H1 (cell line): ENCODE data around the gene HP1BP3. TPM values are rescaled to one million over a fixed set of nuclear protein-coding genes. Genes with fewer than 3 reads are reported as not detected.

ENCODE experiments used
- CTCF ChIA-PET: fragments of 300-600 bp; sonication (Branson Sonifier 250); formaldehyde crosslinking; loops from one replicate; lab custom pipeline; 2021; ENCODE audit not compliant: partially characterized antibody; lab: Charles Lee
- POLR2A ChIA-PET: fragments of 300-600 bp; sonication (Branson Sonifier 250); formaldehyde crosslinking; loops from one replicate; lab custom pipeline; 2021; ENCODE audit warnings: inconsistent platforms; ENCODE audit not compliant: partially characterized antibody; lab: Charles Lee
- DNase-seq, 2 experiments: peaks; one replicate each; pipeline versions ENCODE4 v3.0.0 to v3.0.0-alpha.2; 2010 to 2022; ENCODE audit warnings: low spot score in 2 of 2, low read depth in 1 of 2, mixed read lengths in 1 of 2
- FAIRE-seq: peaks from 2 replicates; lab custom pipeline; 2011; peaks lifted over from hg19 to GRCh38; lab: Jason Lieb, UNC
- H2AFZ ChIP-seq: 2 replicates; pipeline ENCODE4 v1.8.1; 2012; ENCODE audit warnings: low read length, inconsistent platforms
- H2AK5ac ChIP-seq: 2 replicates; pipeline ENCODE4 v1.6.1; 2013; ENCODE audit warnings: low read depth, low read length
- H2BK120ac ChIP-seq: replicated peaks from 2 replicates; pipeline ENCODE3; 2013; ENCODE audit warnings: low read depth, low read length, inconsistent platforms
- H2BK12ac ChIP-seq: 2 replicates; pipeline ENCODE4 v1.6.1; 2013; ENCODE audit warnings: low read depth, low read length
- H2BK15ac ChIP-seq: 2 replicates; pipeline ENCODE4 v1.6.1; 2013; ENCODE audit warnings: low read length
- H2BK20ac ChIP-seq: 2 replicates; pipeline ENCODE4 v1.6.1; 2013; ENCODE audit warnings: low read length
- H2BK5ac ChIP-seq: 2 replicates; pipeline ENCODE4 v1.6.1; 2013; ENCODE audit warnings: low read depth, low read length
- H3K14ac ChIP-seq: 2 replicates; pipeline ENCODE4 v1.6.1; 2013; ENCODE audit warnings: inconsistent platforms; ENCODE audit not compliant: insufficient read length
- H3K18ac ChIP-seq: 2 replicates; pipeline ENCODE4 v1.6.1; 2013; ENCODE audit warnings: low read length; ENCODE audit errors: extremely low read depth
- H3K23ac ChIP-seq: 2 replicates; pipeline ENCODE4 v1.6.1; 2013; ENCODE audit warnings: inconsistent platforms; ENCODE audit not compliant: insufficient read length
- H3K23me2 ChIP-seq: 2 replicates; pipeline ENCODE4 v1.6.1; 2013; ENCODE audit warnings: low read depth, low read length
- H3K27ac ChIP-seq: 2 replicates; pipeline ENCODE4 v1.6.1; 2011; ENCODE audit warnings: low read depth, low read length, inconsistent platforms
- H3K27me3 ChIP-seq, 4 experiments: replicated peaks in 1 of 4; 1 replicate in 1 of 4; 2 replicates in 3 of 4; pipeline versions ENCODE4 v1.6.1 to v1.8.1; 2011 to 2013; ENCODE audit warnings: low read length in 3 of 4, mild to moderate bottlenecking in 3 of 4, inconsistent platforms in 2 of 4, mixed read lengths in 2 of 4, moderate library complexity in 1 of 4; ENCODE audit not compliant: control insufficient read depth in 3 of 4, insufficient read depth in 3 of 4; ENCODE audit errors: extremely low read depth in 1 of 4
- H3K36me3 ChIP-seq, 4 experiments: 2 replicates each; pipeline versions ENCODE4 v1.6.1 to v1.8.1; 2011 to 2013; ENCODE audit warnings: mild to moderate bottlenecking in 4 of 4, low read length in 3 of 4, moderate library complexity in 2 of 4, control low read depth in 1 of 4, inconsistent platforms in 1 of 4; ENCODE audit not compliant: insufficient read depth in 4 of 4, control insufficient read depth in 2 of 4
- H3K4ac ChIP-seq: replicated peaks from 2 replicates; pipeline ENCODE3; 2013; ENCODE audit warnings: low read length, low read depth, mixed read lengths, inconsistent platforms; ENCODE audit not compliant: insufficient read length
- H3K4me1 ChIP-seq, 4 experiments: replicated peaks in 1 of 4; 1 replicate in 1 of 4; 2 replicates in 3 of 4; pipeline versions ENCODE4 v1.6.1 to v1.8.1; 2011 to 2013; ENCODE audit warnings: low read length in 3 of 4, inconsistent platforms in 2 of 4, mixed read lengths in 1 of 4; ENCODE audit not compliant: insufficient read depth in 4 of 4, control insufficient read depth in 3 of 4
- H3K4me2 ChIP-seq, 2 experiments: 2 replicates each; pipeline versions ENCODE4 v1.6.1 to v1.8.1; 2011 to 2013; ENCODE audit warnings: low read depth in 2 of 2, low read length in 2 of 2, control low read depth in 1 of 2, inconsistent platforms in 1 of 2, mild to moderate bottlenecking in 1 of 2; ENCODE audit not compliant: insufficient read depth in 1 of 2
- H3K4me3 ChIP-seq, 4 experiments: fragments of 200-600, 300-600 bp in 1 of 4; sonication (generic), shearing (Covaris generic), sonication (Bioruptor Twin) in 1 of 4; 2 replicates each; pipeline versions ENCODE4 v1.5.1 to v1.8.1; 2011 to 2016; ENCODE audit warnings: low read length in 4 of 4, low read depth in 3 of 4, control low read depth in 2 of 4, inconsistent platforms in 2 of 4, mild to moderate bottlenecking in 2 of 4, mixed read lengths in 1 of 4, moderate library complexity in 1 of 4; ENCODE audit not compliant: insufficient read depth in 2 of 4; ENCODE audit errors: extremely low read depth in 1 of 4
- H3K56ac ChIP-seq: replicated peaks from 2 replicates; pipeline ENCODE3; 2013; ENCODE audit warnings: low read depth, mild to moderate bottlenecking, mixed read lengths, low read length, inconsistent platforms; ENCODE audit not compliant: insufficient read length
- H3K79me1 ChIP-seq: 2 replicates; pipeline ENCODE4 v1.6.1; 2013; ENCODE audit warnings: low read depth, low read length, control low read depth
- H3K79me2 ChIP-seq, 2 experiments: 2 replicates each; pipeline versions ENCODE4 v1.6.1 to v1.8.1; 2012 to 2013; ENCODE audit warnings: low read length in 2 of 2, mild to moderate bottlenecking in 2 of 2, inconsistent platforms in 1 of 2; ENCODE audit not compliant: insufficient read depth in 2 of 2, control insufficient read depth in 1 of 2
- H3K9ac ChIP-seq, 4 experiments: replicated peaks in 1 of 4; 1 replicate in 1 of 4; 2 replicates in 3 of 4; pipeline versions ENCODE4 v1.6.1 to v1.8.1; 2011 to 2013; ENCODE audit warnings: low read depth in 3 of 4, low read length in 3 of 4, control low read depth in 2 of 4, mild to moderate bottlenecking in 2 of 4, moderate library complexity in 2 of 4, inconsistent platforms in 1 of 4; ENCODE audit errors: extremely low read depth in 1 of 4
- H3K9me3 ChIP-seq, 2 experiments: 2 replicates each; pipeline versions ENCODE4 v1.6.1 to v1.8.1; 2012 to 2013; ENCODE audit warnings: mild to moderate bottlenecking in 2 of 2, moderate library complexity in 2 of 2, control low read depth in 1 of 2, inconsistent platforms in 1 of 2, low read depth in 1 of 2, low read length in 1 of 2, mixed read lengths in 1 of 2; ENCODE audit not compliant: insufficient read depth in 2 of 2
- H4K20me1 ChIP-seq, 2 experiments: replicated peaks in 1 of 2; 2 replicates each; pipeline versions ENCODE3 to v1.8.1; 2011 to 2013; ENCODE audit warnings: inconsistent platforms in 2 of 2, low read length in 2 of 2, mild to moderate bottlenecking in 1 of 2; ENCODE audit not compliant: insufficient read depth in 2 of 2, control insufficient read depth in 1 of 2
- H4K5ac ChIP-seq: 2 replicates; pipeline ENCODE4 v1.6.1; 2013; ENCODE audit warnings: low read length, low read depth, mixed read lengths, inconsistent platforms; ENCODE audit not compliant: insufficient read length
- H4K8ac ChIP-seq: 2 replicates; pipeline ENCODE4 v1.8.0; 2013; ENCODE audit warnings: mild to moderate bottlenecking, moderate library complexity, low read length, inconsistent platforms; ENCODE audit not compliant: insufficient read depth; ENCODE audit errors: extremely low read depth
- H4K91ac ChIP-seq: replicated peaks from 2 replicates; pipeline ENCODE3; 2013; ENCODE audit warnings: low read length, mixed read lengths, inconsistent platforms; ENCODE audit not compliant: insufficient read length
- GABPA ChIP-seq: IDR thresholded peaks from 2 replicates; pipeline ENCODE4 v1.6.1; 2011; ENCODE audit warnings: mild to moderate bottlenecking, low read length, moderate library complexity, borderline replicate concordance; ENCODE audit not compliant: insufficient read depth
- POLR2AphosphoS5 ChIP-seq: IDR thresholded peaks from 2 replicates; pipeline ENCODE4 v1.6.1; 2011; ENCODE audit warnings: low read depth, low read length
- SIX5 ChIP-seq: IDR thresholded peaks from 2 replicates; pipeline ENCODE4 v1.6.1; 2011; ENCODE audit warnings: mild to moderate bottlenecking, low read depth, low read length
- TEAD4 ChIP-seq: IDR thresholded peaks from 2 replicates; pipeline ENCODE4 v1.6.1; 2012; ENCODE audit warnings: low read depth, low read length, inconsistent platforms, mixed read lengths
- WGBS, 2 experiments: shearing (Covaris generic) in 1 of 2; methylation state at CpG; one replicate each; pipeline versions ENCODE4 v1.1.6 to v1.1.7; 2013 to 2015; ENCODE audit warnings: low lambda C conversion rate in 2 of 2, mixed read lengths in 2 of 2, inconsistent platforms in 1 of 2, low coverage in 1 of 2, missing lambda C conversion rate in 1 of 2; ENCODE audit not compliant: insufficient replicate concordance in 2 of 2, insufficient coverage in 1 of 2, insufficient read length in 1 of 2; ENCODE audit errors: extremely low coverage in 1 of 2, missing lambda C conversion rate in 1 of 2; 5-methylcytosine and 5-hydroxymethylcytosine counted together
- polyA plus RNA-seq, 7 experiments: library from polyadenylated mRNA; depleted of rRNA in 3 of 7; stranded (reverse) in 5 of 7; unstranded in 2 of 7; fragments of >200 nt in 5 of 7; fragments of 200-250 nt in 2 of 7; gene quantifications; 1 replicate in 5 of 7; 2 replicates in 1 of 7; 4 replicates in 1 of 7; pipeline versions ENCODE4 v1.2.1 to v1.2.3, GENCODE V29; 2011 to 2013; ENCODE audit warnings: missing spikeins in 2 of 7, mixed read lengths in 2 of 7
- total RNA-seq: library from RNA; stranded (reverse); fragmentation: NEBNext Ultra II Directional; extraction: Animal tissue kit (Norgen Biotek cat#: 25700); gene quantifications from 2 replicates; pipeline ENCODE4 v1.2.1, GENCODE V29; 2021

HP1BP3 gene
- total and polyA plus RNA-seq, 2 of the 8 experiments (the other 6 are each of a cell fraction or from before 2014, with no cell fraction given), result 47.4 to 125 TPM

- H3K27me3 ChIP-seq, result peaks cover 2 to 30% (median 27%) of the 10 kb centered on the region in 4 experiments
- no peak overlapping the region for H2BK120ac ChIP-seq
- peaks cover 1 to 3% of the 10 kb centered on the region in 2 experiments for H4K20me1 ChIP-seq
- 0 out of 2 replicates have a peak overlapping the region, but pooled peaks have one; percentile 16 for H2BK5ac ChIP-seq
- H3K27ac ChIP-seq, result no peak overlapping the region
- FAIRE-seq (no peak), DNase-seq (peak in 1 of 2 experiments; percentile 49)
- no peaks in the 10 kb centered on the region for H3K79me1 ChIP-seq
- H3K23ac ChIP-seq, result no peak overlapping the region
- H2BK15ac ChIP-seq, result no peak overlapping the region
- H3K18ac ChIP-seq, result no peak overlapping the region; the same call in 1 of the 2 replicates
- H3K23me2 ChIP-seq, result peaks cover 11% of the 10 kb centered on the region; the same call in 1 of the 2 replicates
- H3K9ac ChIP-seq, result no peak overlapping the region
- no peaks in the 10 kb centered on the region for H3K9me3 ChIP-seq
- no peak overlapping the region for H4K5ac ChIP-seq
- H2BK12ac ChIP-seq, result no peak overlapping the region
- ChIA-PET POLR2A (interaction anchor here (1.0 to 7.8 kb wide), 5 partner anchors 10 to 95 kb away, joined by 3 to 68 read pairs (median 10); partner anchors contain the start of genes HP1BP3 and KIF17), CTCF (interaction anchor here (1.2 to 4.6 kb wide), 5 partner anchors 12 to 44 kb away, joined by 3 to 34 read pairs (median 6); partner anchors contain the start of gene KIF17)
- peaks cover 5 to 46% (median 35%) of the 10 kb centered on the region in 4 experiments for H3K4me1 ChIP-seq
- H3K14ac ChIP-seq, result no peak overlapping the region
- H3K4me3 ChIP-seq, result peak overlapping the region; percentile 32 to 71 (median 54)
- H4K91ac ChIP-seq, result no peak overlapping the region
- H3K4me2 ChIP-seq, result peak overlapping the region; percentile 97
- peak overlapping the region; percentile 54 for H3K4ac ChIP-seq
- H2BK20ac ChIP-seq, result no peak overlapping the region
- WGBS, 2 experiments, result 53% methylated on average over 21 of the region's 62 CpGs; no CpG with 5 or more reads in 1 of the 2 experiments
- H3K79me2 ChIP-seq, result no peaks in the 10 kb centered on the region; a peak in 1 of 4 replicates
- no peak overlapping the region; the same call in 1 of the 2 replicates for H2AK5ac ChIP-seq
- no peak overlapping the region for H3K56ac ChIP-seq
- no peaks in the 10 kb centered on the region for H3K36me3 ChIP-seq
- no peak overlapping the region for H2AFZ ChIP-seq
- H4K8ac ChIP-seq, result no peak overlapping the region
- no peak for TF ChIP-seq GABPA
- TF ChIP-seq SIX5, result no peak
- TF ChIP-seq TEAD4, result no peak
- TF ChIP-seq POLR2AphosphoS5, result no peak
Observed at GRCh38 chr1:20731057-20731991, 55.8 kb downstream of the HP1BP3 start.
